8988T (cell line): Measurements from ENCODE around the gene KATNB1.

Source experiments
- DNase-seq: peaks from one replicate; pipeline ENCODE4 v3.0.0; 2011

The KATNB1 gene

DNA sequence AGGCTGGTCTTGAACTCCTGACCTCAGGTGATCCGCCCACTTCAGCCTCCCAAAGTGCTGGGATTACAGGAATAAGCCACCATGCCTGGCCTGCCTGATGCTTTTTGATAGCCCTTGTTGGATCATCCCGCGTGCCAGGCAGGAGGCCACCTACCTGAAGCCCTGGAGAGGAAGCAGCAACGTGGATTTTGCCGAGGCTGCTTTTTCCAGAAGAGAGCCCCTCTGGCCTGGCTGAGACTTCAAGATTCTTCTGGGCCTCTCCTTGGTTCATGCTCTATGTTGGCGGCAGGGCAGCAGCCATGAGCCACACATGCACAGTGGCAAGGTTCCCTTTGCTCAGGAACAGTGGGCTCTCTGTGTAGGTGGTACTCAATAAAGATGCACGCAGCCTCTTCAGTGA is 11.5 kb downstream of the KATNB1 start:
- no peak for DNase-seq

DNA sequence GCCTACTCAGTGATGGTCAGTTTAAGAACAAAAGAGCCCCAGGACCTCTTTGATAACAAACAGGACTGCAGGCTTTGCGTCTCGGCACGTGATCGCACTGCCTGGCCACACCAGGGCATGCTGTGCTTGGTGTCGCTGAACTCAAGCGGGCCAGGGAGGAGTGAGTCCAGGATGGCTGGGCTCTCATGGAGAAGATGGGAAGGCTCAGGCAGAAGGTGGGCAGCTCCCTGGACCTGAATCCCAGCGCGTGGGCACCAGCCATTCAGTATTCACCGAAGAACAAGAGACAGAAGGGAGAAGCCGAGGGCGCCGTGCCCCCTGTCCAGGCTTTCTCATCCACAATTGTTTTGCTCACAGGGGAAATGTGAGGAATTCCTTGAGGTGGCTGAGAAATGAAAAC is 11.9 kb downstream of the KATNB1 start:
- no peak for DNase-seq

DNA sequence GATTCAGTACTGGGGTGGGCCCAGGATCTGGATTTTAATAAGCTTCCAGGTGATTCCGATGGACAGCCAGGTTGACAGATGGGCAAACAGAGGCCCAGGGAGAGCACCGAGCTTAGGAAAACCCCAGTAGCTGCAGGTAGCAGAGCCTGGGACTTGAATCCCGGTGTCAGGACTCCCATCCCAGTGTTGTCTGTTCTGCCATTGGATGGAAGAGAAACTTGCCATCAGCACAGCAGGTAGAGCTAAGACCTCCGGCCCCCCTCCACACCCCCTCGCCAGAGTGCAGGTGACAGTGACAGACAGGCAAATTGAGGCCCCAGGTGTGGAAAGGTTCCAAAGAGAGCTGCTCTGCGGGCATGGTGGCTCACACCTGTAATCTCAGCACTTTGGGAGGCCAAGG is 12.4 kb downstream of the KATNB1 start:
- DNase-seq: no peak

DNA sequence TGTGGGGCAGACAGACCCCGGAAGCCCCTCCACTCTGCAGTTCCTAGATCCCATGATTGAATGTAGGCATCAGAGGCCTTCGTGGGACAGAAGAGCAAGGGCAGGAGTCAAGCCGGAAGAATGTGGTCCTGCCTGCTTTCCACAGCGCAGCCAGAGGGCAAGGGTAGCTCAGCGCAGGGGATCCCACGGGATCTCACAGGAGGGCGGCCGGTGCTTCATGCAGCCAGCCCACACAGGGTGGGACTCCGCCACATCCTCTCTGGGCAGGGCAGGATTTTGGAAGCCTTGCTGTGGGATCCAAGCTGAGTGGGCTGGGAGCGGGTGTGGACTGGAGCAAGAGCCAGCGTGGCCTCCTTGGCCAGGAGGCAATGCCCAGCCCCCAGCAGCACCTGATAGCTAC is 13.0 kb downstream of the KATNB1 start:
- no peak for DNase-seq

DNA sequence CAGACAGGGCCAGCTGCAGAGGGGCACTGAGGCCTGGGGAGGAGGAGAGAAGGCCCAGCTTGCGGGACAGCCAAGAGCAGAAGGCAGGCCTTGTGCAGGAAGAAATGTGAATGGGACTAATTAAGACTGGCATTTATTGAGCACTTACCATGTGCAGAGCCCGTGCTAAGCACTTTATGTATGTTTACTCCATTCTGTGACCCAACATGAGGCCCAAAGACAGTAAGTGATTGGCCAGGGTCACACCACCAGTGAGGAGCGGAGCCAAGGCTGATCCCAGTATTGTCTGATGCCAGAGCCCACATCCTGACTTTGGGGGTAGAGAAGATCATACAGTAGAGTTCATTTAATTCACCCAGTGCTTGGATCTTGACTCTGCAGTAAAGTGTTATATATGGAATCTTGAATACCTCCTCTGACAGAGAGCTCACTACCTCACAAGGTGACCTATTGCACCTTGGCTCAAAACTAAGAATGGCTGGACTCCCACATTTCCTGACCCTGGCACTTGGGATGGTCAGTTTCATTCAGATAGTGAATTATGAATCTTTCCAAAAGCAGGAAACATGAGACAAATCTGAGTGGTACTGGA is 13.6 kb downstream of the KATNB1 start:
- no peak for DNase-seq

DNA sequence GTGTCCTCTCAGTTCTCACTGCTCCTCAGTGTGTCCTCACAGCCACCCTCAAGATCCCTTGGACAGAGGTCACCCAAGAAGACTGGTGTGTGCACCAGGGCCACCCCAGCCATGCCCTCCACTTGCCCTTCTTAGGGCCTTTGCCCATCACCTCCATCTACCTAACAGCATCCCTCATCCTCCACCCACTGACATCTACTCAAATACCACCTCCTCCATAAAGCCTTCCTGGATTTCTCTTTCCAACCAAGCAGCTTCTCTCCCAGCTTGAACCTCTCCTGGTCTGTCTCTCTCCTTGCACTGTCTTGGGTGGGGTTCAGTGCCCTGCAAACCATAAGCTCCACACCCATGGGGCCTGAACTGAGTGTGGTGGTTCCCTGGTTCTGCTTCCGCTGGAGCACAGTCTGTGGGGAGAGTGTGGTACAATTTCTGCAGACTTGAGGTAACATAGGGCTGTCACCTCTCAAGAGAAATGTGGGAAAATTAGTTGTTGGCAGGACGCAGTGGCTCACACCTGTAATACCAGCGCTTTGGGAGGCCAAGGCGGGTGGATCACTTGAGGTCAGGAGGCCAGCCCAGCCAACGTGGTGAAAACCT is 14.4 kb downstream of the KATNB1 start:
- no peak for DNase-seq

DNA sequence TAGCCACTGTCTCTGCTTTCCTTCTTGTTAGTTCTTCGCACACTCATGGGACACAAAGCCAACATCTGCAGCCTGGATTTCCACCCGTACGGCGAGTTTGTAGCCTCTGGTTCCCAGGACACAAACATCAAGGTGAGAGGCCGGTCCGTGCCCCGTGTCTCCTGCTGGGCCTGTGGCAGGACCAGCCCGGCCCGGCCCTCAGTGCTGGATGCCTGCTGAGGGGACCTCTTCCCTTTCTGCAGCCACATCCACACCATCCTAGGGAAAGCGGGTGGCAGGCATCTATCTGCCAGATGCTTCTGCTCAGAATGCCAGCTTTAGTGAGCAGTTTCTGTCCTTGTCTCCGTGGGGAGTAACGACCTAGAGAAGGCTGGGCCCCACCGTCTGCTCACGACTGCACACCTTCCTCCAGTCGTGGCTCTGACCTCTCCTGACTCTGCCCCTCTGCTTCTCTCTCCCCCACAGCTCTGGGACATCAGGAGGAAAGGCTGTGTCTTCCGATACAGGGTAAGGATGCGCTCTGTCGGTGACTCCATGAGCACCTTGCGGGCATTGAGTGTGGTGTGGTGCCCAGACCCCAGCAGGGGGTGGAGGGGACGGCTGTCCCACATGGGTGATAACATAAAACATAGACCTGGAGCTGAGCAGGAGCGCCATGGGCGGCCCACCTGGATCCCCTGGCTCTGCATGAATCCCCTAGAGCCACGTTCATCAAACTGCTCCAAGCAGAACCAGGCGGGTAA is 15.4 kb downstream of the KATNB1 start:
- DNase-seq: no peak

DNA sequence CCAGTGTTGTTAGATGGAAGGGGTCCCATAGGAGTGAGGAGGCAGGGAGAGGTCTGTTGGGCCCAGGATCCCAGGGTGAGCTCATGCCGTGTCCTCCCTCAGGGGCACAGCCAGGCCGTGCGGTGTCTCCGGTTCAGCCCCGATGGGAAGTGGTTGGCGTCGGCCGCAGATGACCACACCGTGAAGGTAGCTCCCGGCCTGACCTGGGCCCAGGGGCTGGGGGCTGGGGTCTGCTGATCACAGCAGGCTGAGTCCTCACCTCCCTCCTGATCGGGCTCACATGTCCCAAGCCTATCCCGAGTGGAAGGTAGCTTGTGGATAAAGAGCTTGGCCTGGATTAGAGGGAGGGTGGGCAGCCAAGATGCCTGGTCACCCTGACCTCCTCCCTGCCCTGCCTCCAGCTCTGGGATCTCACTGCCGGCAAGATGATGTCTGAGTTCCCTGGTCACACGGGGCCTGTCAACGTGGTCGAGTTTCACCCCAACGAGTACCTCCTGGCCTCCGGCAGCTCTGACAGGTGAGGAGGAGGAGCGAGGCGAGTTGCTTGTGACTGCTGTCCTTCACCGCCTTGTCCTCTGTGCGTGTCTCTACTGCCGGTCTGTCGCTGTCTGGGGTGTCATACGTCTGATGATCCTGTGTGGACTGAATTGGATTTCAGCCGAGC is 16.1 kb downstream of the KATNB1 start:
- DNase-seq: no peak

DNA sequence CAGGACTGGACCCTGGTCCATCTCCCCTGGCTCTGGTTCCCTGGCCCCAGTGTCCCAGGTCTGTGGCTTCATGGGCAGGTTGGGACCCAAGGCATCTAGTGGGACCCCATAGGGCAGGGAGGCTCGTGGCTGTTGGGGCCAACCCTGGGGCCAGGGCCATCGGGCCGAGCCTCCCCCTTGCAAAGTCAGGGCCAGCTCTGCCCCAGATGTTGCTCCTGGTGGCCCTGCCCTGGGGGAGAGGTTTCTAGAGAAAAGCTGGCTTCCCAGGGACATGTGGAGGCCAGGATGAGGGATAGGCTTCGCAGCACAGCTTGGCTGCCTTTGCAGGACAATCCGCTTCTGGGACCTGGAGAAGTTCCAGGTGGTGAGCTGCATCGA is 16.6 kb downstream of the KATNB1 start:
- DNase-seq: no peak

DNA sequence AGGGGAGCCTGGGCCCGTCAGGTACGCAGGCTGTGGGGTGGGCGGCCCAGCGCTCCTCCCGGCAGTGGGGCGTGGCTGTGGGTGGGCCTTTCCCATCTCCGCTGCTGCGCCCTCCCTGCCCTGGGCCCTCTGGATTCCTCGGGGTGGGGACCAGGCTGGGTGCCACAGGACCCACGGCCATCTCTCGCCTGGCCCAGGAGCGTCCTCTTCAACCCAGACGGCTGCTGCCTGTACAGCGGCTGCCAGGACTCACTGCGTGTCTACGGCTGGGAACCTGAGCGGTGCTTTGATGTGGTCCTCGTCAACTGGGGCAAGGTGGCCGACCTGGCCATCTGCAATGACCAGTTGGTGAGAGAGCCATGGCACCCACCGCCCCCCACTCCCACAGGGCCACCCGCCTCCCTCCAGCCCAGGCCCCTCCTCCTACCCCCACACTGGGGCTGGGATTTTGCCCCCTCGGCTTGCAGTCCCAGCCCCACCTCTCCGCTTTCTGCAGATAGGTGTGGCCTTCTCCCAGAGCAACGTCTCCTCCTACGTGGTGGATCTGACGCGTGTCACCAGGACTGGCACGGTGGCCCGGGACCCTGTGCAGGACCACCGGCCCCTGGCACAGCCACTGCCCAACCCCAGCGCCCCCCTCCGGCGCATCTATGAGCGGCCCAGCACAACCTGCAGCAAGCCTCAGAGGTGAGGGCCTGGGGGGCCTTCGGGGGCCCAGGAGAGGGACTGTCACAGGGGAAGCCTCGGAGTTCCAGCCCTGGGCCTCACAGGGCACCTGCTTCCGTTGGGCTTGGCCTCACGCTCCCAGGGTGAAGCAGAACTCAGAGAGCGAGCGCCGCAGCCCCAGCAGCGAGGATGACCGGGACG is 17.2 kb downstream of the KATNB1 start:
- DNase-seq: no peak

DNA sequence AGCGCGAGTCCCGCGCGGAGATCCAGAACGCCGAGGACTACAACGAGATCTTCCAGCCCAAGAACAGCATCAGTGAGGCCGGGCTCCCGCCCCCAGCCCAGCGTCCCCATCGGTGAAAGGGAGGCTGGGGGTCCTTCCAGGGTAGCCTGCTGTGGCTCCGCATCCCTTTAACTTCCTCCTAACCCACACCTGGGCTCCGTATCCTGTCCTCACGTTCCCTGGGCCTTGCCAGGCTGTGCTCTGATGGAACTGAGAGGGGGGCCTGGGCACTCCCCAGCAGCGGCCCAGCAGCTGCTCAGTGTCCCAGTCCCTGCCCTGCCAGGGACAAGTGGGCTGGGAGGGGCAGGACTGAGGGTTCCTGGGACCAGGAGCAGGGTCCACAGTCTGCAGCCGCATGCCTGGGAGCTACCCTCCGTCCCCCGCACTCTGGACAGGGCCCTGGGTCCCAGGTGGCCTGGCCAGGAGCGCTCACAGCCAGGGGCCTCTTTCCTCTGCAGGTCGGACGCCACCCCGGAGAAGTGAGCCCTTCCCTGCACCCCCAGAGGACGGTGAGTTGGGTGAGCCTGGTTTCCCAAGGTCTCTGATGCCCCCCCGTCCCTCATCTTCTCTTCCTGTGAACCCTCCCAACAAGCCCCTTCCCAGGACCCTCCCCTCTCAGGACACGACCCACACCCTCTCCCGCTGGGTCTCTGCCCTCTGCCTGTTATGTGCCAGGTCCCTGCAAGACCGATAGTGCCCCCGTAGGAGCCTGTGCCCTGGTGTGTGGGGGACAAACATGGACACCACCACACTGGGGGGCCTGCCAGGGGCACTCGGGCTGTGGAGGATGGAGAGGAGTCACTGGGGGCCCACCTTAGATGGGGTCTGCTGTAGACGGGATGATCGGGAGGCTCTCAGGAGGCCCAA is 18.1 kb downstream of the KATNB1 start:
- DNase-seq: no peak

DNA sequence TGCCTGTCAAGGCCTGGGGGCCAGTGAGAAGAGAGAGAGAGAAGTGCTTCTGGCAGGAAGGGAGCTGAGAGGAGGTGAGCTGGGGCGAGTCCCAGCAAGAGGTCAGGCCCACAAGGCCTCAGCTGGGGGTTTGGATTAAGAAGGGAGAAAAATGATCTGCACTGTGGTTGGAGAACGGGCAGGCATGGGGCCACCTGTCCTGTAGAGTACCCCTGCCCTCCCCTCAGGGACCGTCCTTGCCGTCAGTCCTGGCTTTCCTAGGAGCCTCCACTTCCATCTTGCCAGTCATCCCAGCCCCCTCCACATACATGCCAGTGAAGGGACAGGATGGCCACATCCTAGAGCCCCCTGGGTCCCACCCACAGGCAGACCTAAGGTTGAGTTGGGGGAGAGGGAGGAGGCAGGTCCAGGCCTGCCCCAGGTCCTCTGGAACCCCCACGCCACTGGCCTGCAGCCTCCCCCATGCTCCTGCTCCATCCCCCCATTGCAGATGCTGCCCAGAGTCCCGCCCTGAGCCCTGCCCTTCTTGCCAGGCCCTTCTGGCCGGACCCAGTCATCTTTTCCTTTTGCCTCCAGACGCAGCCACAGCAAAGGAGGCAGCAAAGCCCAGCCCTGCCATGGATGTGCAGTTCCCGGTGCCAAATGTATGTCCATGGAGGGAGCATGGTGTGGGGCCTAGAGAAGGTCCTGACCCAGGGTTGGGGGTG is 18.9 kb downstream of the KATNB1 start:
- no peak for DNase-seq

DNA sequence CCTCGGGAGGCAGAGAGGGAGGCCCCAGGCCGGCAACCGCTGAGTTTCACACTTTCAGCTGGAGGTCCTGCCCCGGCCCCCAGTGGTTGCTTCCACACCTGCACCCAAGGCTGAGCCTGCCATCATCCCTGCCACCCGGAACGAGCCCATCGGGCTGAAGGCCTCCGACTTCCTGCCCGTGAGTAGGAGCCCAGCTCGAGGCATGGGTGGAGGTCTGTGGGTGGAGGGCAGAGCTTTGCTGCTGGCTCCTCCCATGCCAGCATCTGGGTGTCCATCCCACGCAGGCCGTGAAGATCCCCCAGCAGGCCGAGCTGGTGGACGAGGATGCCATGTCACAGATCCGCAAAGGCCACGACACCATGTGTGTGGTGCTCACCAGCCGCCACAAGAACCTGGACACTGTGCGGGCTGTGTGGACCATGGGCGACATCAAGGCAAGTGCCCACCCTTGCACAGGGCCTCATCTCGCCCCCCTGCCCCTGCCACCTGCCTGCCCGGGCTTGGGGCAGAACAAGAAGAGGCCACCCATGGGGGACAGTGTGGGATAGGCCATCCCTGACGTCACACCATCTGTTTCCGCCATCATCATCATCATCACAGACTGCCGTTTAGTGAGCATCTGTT is 19.6 kb downstream of the KATNB1 start:
- no peak for DNase-seq

DNA sequence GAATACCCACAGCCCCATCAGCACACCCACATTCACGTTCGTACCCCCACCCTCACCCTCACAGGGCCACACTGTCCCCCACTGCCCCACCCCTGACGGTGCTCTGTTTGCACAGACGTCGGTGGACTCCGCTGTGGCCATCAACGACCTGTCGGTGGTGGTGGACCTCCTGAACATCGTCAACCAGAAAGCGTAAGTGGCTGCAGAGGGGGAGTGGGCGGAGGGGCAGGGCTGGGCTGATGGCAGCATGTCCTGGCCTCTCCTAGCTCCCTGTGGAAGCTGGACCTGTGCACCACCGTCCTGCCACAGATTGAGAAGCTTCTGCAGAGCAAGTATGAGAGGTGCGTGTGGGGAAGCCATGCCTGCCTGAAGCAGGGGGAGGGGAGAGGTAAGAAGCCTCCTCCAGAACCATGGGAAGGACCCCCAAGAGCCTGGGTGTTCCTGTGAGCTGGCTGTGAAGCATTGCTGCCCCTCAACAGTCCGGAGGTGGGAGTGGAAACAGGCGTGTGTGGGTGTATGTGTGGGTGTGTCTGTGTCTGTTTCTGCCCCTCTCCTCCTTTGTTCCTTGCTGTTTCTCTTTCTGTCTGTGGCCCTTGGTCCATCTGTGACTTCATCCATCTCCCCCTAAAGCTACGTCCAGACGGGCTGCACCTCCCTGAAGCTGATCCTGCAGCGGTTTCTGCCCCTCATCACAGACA is 20.3 kb downstream of the KATNB1 start:
- DNase-seq: no peak

DNA sequence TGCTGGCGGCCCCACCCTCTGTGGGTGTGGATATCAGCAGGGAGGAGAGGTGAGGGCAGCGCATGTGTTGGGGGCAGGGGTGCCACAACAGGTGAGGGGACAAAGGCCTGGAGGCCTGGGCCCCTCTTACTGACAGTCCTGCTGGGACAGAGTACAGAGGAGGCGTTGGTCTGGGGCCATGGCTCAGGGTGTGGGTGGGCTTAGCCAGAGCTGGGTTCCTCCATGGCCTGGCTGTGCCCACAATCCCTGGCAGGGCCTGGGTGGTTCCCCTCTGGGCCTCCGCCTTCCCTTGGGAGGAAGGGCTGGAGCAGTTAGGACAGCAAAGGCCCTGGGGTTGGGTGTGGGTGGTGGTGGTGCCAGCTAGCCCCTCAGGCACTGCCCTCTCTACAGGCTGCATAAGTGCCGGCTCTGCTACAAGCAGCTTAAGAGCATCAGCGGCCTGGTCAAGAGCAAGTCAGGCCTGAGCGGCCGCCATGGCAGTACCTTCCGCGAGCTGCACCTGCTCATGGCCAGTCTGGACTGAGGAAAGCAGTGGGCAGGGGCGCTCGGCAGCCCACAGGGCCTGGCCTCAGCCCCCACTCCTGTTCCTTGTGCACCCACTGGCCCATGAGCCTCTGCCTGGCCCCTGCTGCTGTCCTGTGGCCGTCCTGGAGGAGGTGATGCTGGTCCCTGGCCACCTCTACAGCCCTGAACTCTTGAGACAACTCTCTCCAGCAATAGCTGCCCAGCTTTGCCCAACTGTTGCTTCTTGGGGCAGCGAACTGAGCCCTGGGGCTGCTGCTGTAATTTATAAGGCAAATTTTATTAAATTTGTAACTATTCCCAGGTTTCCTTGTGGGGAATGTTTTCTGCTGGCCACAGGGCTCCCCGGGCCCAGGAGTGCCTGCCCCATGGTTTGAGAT is 21.1 kb downstream of the KATNB1 start:
- DNase-seq: no peak

DNA sequence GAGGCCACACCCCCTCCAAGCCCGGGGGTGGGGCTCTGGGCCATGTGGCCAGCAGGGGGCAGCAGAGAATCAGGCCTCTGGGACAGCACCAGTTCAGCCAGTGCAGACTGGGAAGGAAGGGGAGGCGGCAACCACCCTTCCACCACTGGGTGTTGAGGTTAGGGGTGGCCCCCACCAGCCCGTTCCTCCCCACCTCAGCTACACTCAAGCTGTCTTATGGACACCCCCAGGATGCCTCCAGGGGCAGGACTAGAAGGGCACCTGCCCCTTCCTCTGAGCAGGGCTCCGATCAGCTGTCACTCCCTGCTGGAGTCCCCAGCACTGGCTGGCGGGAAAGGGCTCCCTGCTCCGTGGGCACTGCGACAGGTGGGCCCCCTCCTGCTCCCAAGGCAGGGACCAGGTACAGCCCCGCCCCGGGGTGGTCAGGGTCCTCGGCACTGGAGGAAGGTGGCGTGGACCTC is 21.8 kb downstream of the KATNB1 start:
- DNase-seq: peak; percentile 100

DNA sequence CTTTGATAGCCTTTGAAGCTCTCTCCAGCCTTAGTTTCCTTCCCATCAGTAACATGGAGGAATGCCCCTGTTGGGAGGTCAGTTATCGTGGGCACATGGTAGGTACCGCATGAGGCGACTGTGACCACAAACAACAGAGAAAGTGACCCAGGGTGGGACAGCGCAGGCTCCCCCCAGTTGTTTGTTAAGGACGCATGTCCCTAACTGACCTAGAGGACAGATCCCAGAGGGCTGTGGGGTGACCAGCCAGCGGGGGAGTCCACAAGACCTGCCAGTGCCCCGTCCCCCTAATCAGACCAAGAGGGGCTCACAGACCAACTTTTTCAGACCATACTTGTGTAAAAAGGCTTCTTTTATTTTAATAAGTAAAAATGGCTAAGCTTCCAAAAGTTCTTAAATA is 22.3 kb downstream of the KATNB1 start:
- no peak for DNase-seq

DNA sequence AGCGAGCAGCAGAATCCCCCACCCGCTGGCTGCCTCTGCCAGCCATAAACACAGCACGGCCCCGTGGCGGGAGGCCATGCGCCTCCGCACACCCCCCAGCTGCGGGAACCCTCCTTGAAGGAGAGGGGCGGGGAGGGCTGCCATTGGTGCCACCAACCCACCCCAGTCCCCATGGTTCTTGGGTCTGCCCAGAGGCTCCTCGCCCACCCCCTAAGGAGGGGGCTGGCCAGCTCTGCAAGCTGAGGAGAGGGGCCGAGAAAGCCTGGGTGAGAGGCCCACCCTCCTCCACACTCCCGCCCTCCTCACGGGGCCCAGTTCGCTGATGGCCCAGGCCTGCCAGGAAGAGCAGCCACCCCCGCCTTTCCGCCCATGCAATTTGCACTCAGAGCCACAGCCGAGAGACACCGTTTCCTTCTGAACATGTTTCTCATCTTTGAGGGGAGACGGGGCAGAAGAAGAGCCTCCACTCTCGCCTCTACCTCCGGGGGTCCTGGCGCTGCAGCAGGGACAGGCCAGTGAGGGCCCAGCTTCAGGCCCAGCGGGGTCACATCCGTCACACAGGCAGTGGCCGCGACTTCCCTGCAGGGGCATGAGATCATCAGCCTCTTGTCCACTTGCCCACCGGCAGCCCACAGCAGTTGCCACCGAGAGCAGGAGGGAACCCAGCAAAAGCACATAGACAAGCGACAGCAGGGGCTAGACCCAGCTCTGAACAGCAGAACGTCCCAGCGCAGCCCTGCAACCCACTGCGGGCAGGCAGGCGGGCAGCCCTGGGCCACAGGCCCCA is 23.0 kb downstream of the KATNB1 start:
- DNase-seq: no peak
